GM23248 (cell line): ENCODE results near the gene PJA1. TPM values are rescaled to one million over a fixed set of nuclear protein-coding genes. Genes with fewer than 3 reads are reported as not detected.

Experiments
- DNase-seq: peaks from one replicate; pipeline ENCODE4 v3.0.0-alpha.2; 2015
- H2AFZ ChIP-seq: fragments of 200-600 bp; sonication (generic); 2 replicates; pipeline ENCODE4 v1.6.1; 2016; ENCODE audit warnings: antibody characterized with exemption
- H3F3A ChIP-seq: fragments of 200-600 bp; sonication (generic); 2 replicates; pipeline ENCODE4 v1.6.1; 2016; ENCODE audit warnings: mild to moderate bottlenecking, antibody characterized with exemption, mixed run types; ENCODE audit not compliant: insufficient read depth
- H3K27ac ChIP-seq: fragments of 200-600 bp; sonication (generic); 2 replicates; pipeline ENCODE4 v1.5.1; 2016; ENCODE audit warnings: mild to moderate bottlenecking
- H3K27me3 ChIP-seq: fragments of 200-600 bp; sonication (generic); replicated peaks from 2 replicates; pipeline ENCODE4 v1.6.1; 2016; ENCODE audit warnings: mild to moderate bottlenecking; ENCODE audit not compliant: insufficient read depth
- H3K36me3 ChIP-seq: fragments of 200-600 bp; sonication (generic); 2 replicates; pipeline ENCODE4 v1.6.1; 2016; ENCODE audit warnings: low read depth, mild to moderate bottlenecking
- H3K4me1 ChIP-seq: fragments of 200-600 bp; sonication (generic); 2 replicates; pipeline ENCODE4 v1.6.1; 2016; ENCODE audit warnings: mild to moderate bottlenecking; ENCODE audit not compliant: insufficient read depth
- H3K4me2 ChIP-seq: fragments of 200-600 bp; sonication (generic); one replicate; pipeline ENCODE4 v1.6.1; 2016; ENCODE audit warnings: mild to moderate bottlenecking; ENCODE audit not compliant: unreplicated experiment
- H3K4me3 ChIP-seq: fragments of 200-600 bp; sonication (generic); 2 replicates; pipeline ENCODE4 v1.5.1; 2016; ENCODE audit warnings: mild to moderate bottlenecking
- H3K79me2 ChIP-seq: fragments of 200-600 bp; sonication (generic); 2 replicates; pipeline ENCODE4 v1.6.1; 2016; ENCODE audit warnings: mild to moderate bottlenecking; ENCODE audit not compliant: insufficient read depth
- H3K9ac ChIP-seq: fragments of 200-600 bp; sonication (generic); 2 replicates; pipeline ENCODE4 v1.6.1; 2016; ENCODE audit warnings: mild to moderate bottlenecking
- H3K9me2 ChIP-seq: fragments of 200-600 bp; sonication (generic); 2 replicates; pipeline ENCODE4 v1.6.1; 2016; ENCODE audit warnings: mixed run types, mild to moderate bottlenecking, moderate library complexity; ENCODE audit not compliant: insufficient read depth
- H3K9me3 ChIP-seq: fragments of 200-600 bp; sonication (generic); one replicate; pipeline ENCODE4 v1.6.1; 2017; ENCODE audit warnings: low read depth
- H4K20me1 ChIP-seq: fragments of 200-600 bp; sonication (generic); 2 replicates; pipeline ENCODE4 v1.6.0; 2016; ENCODE audit not compliant: insufficient read depth
- EZH2 ChIP-seq: fragments of 200-600 bp; sonication (generic); IDR thresholded peaks from 2 replicates; pipeline ENCODE4 v1.6.1; 2018; ENCODE audit warnings: antibody characterized with exemption, mild to moderate bottlenecking; ENCODE audit not compliant: insufficient read depth, poor library complexity, severe bottlenecking
- EZH2phosphoT487 ChIP-seq: fragments of 200-600 bp; sonication (generic); IDR thresholded peaks from 2 replicates; pipeline ENCODE4 v1.6.1; 2018; ENCODE audit warnings: antibody characterized with exemption, moderate library complexity, mild to moderate bottlenecking, low read depth; ENCODE audit not compliant: insufficient read depth
- WGBS, 2 experiments: methylation state at CpG; one replicate each; pipeline ENCODE4 v1.1.6; 2015 to 2017; ENCODE audit warnings: low lambda C conversion rate in 2 of 2, low coverage in 1 of 2; ENCODE audit errors: missing lambda C conversion rate in 2 of 2; 5-methylcytosine and 5-hydroxymethylcytosine counted together
- in situ Hi-C: fragments of 300-500 bp; cut with MboI; formaldehyde crosslinking; loops from 2 replicates; pipeline ENCODE4 v1.15.0; 2020
- polyA plus RNA-seq: library from polyadenylated mRNA; unstranded; fragments of >200 nt; fragmentation: Nextera tagmentation; extraction: Ambion mirVana; gene quantifications from 2 replicates; pipeline ENCODE4 v1.2.1, GENCODE V29; 2016
- total RNA-seq: library from RNA; depleted of rRNA; stranded (reverse); fragments of >200 nt; shearing (Covaris generic); gene quantifications from 2 replicates; pipeline ENCODE4 v1.2.3, GENCODE V29; 2014

PJA1 gene
- total and polyA plus RNA-seq, 2 experiments from 2014 or later: 26.6 to 32.7 TPM

- WGBS, 2 experiments: 7 to 9% methylated on average over 4 to 23 of the region's 23 CpGs
- in situ Hi-C loops: no loop called here
These were observed 1.1 kb downstream of the PJA1 start for GRCh38 chrX:69163936-69164741.

GRCh38 chrX:69162361-69162865 lies 2.8 kb downstream of the PJA1 start:
- Histone ChIP-seq H3K27ac (no peak overlapping the region), H4K20me1 (no peaks in the 10 kb centered on the region; the same call in 1 of the 2 replicates), H3K36me3 (0 out of 2 replicates have a peak, but pooled peaks cover 2% of the 10 kb centered on the region), H2AFZ (no peak overlapping the region), H3K4me1 (no peaks in the 10 kb centered on the region), H3K4me3 (no peak overlapping the region), H3K9me2 (no peaks in the 10 kb centered on the region), H3K27me3 (no peaks in the 10 kb centered on the region), H3K9ac (no peak overlapping the region), H3F3A (peaks cover 10% of the 10 kb centered on the region; the same call in 1 of the 2 replicates), H3K79me2 (peaks cover 11% of the 10 kb centered on the region; the same call in 1 of the 2 replicates), H3K9me3 (no peaks in the 10 kb centered on the region), H3K4me2 (no peak overlapping the region)
- no peak for DNase-seq
- TF ChIP-seq EZH2: no peak
- TF ChIP-seq EZH2phosphoT487: no peak
- in situ Hi-C loops: no loop called here
- 86% methylated on average over 7 to 9 of the region's 9 CpGs for WGBS, 2 experiments

More at GRCh38 chrX:69163936-69164741, 1.1 kb downstream of the PJA1 start:
- Histone ChIP-seq H3K79me2 (peaks cover 11% of the 10 kb centered on the region; the same call in 1 of the 2 replicates), H3K4me1 (no peaks in the 10 kb centered on the region), H3K27ac (no peak overlapping the region), H4K20me1 (no peaks in the 10 kb centered on the region; the same call in 1 of the 2 replicates), H3K9me2 (no peaks in the 10 kb centered on the region), H3K36me3 (0 out of 2 replicates have a peak, but pooled peaks cover 2% of the 10 kb centered on the region), H3F3A (peaks cover 6% of the 10 kb centered on the region; the same call in 1 of the 2 replicates), H2AFZ (no peak overlapping the region; the same call in 1 of the 2 replicates), H3K9ac (peak overlapping the region; percentile 89; the same call in 1 of the 2 replicates), H3K27me3 (no peaks in the 10 kb centered on the region), H3K4me2 (peak overlapping the region; percentile 68), H3K4me3 (peak overlapping the region; percentile 79), H3K9me3 (no peaks in the 10 kb centered on the region)
- TF ChIP-seq EZH2: no peak
- no peak for TF ChIP-seq EZH2phosphoT487
- peak; percentile 29 for DNase-seq

GRCh38 chrX:69161786-69162349 lies 3.4 kb downstream of the PJA1 start:
- H3K79me2 ChIP-seq: peaks cover 11% of the 10 kb centered on the region; the same call in 1 of the 2 replicates
- H3K4me3 ChIP-seq: no peak overlapping the region
- H3K27ac ChIP-seq: no peak overlapping the region
- no peak overlapping the region for H3K4me2 ChIP-seq
- TF ChIP-seq EZH2phosphoT487: no peak
- no peak for TF ChIP-seq EZH2
- in situ Hi-C loops: no loop called here
- no peak for DNase-seq
- WGBS, 2 experiments: 94 to 96% methylated on average over 23 to 26 of the region's 26 CpGs
- peaks cover 10% of the 10 kb centered on the region; the same call in 1 of the 2 replicates for H3F3A ChIP-seq
- H3K9me2 ChIP-seq: no peaks in the 10 kb centered on the region
- no peak overlapping the region for H2AFZ ChIP-seq
- H3K27me3 ChIP-seq: no peaks in the 10 kb centered on the region
- 0 out of 2 replicates have a peak, but pooled peaks cover 2% of the 10 kb centered on the region for H3K36me3 ChIP-seq
- no peak overlapping the region for H3K9ac ChIP-seq
- no peaks in the 10 kb centered on the region; the same call in 1 of the 2 replicates for H4K20me1 ChIP-seq
- H3K4me1 ChIP-seq: no peaks in the 10 kb centered on the region
- no peaks in the 10 kb centered on the region for H3K9me3 ChIP-seq

GRCh38 chrX:69161371-69161770 lies 3.9 kb downstream of the PJA1 start:
- H3K9me3 ChIP-seq: no peaks in the 10 kb centered on the region
- no peaks in the 10 kb centered on the region for H3K9me2 ChIP-seq
- no peak overlapping the region for H3K27ac ChIP-seq
- H3F3A ChIP-seq: peaks cover 10% of the 10 kb centered on the region; the same call in 1 of the 2 replicates
- no peak overlapping the region for H3K4me2 ChIP-seq
- H3K4me1 ChIP-seq: no peaks in the 10 kb centered on the region
- no peaks in the 10 kb centered on the region; the same call in 1 of the 2 replicates for H4K20me1 ChIP-seq
- 0 out of 2 replicates have a peak, but pooled peaks cover 2% of the 10 kb centered on the region for H3K36me3 ChIP-seq
- DNase-seq: no peak
- TF ChIP-seq EZH2: no peak
- no peak for TF ChIP-seq EZH2phosphoT487
- in situ Hi-C loops: no loop called here
- H3K9ac ChIP-seq: no peak overlapping the region
- WGBS, 2 experiments: 89% methylated on average over 7 to 10 of the region's 10 CpGs
- H3K4me3 ChIP-seq: no peak overlapping the region
- H2AFZ ChIP-seq: no peak overlapping the region
- no peaks in the 10 kb centered on the region for H3K27me3 ChIP-seq
- H3K79me2 ChIP-seq: peaks cover 11% of the 10 kb centered on the region; the same call in 1 of the 2 replicates
